ENCODE measurements around the gene SCML1. TPM values are rescaled to one million over a fixed set of nuclear protein-coding genes. Genes with fewer than 3 reads are reported as not detected.
A peak's percentile ranks its signal among the peaks of the same experiment; 100 is the strongest.

Gene SCML1
- 24.9 and 26.4 TPM in 2 replicates for total RNA-seq (2014; rRNA removed; shearing (Covaris generic))

GRCh38 chrX:17736856-17737709, at the start of gene SCML1:
Gene SCML1, plus strand, starts transcription at chrX:17737493. Its CDS starts 6,694 bp downstream, at chrX:17744187.
- DNase-seq (ENCODE audit: low spot score), result peak; percentile 96

GRCh38 chrX:17687648-17688047, 49.6 kb upstream of the SCML1 start:
- no peak for DNase-seq (ENCODE audit: low spot score)

- peak; percentile 80 for DNase-seq (ENCODE audit: low spot score)
Observed at GRCh38 chrX:17689971-17690409, 47.3 kb upstream of the SCML1 start.

- DNase-seq (ENCODE audit: low spot score), result peak; percentile 26
Observed at GRCh38 chrX:17692709-17693346, 44.5 kb upstream of the SCML1 start.

- no peak for DNase-seq (ENCODE audit: low spot score)
Observed at GRCh38 chrX:17697191-17697590, 40.1 kb upstream of the SCML1 start.

- no peak for DNase-seq (ENCODE audit: low spot score)
Observed at GRCh38 chrX:17700976-17701375, 36.3 kb upstream of the SCML1 start.

- DNase-seq (ENCODE audit: low spot score), result peak; percentile 34
Observed at GRCh38 chrX:17703201-17703600, 34.1 kb upstream of the SCML1 start.

- no peak for DNase-seq (ENCODE audit: low spot score)
Observed at GRCh38 chrX:17705211-17705610, 32.1 kb upstream of the SCML1 start.

GRCh38 chrX:17706676-17707075, 30.6 kb upstream of the SCML1 start:
- DNase-seq (ENCODE audit: low spot score), result peak; percentile 23

- no peak for DNase-seq (ENCODE audit: low spot score)
Observed at GRCh38 chrX:17707731-17708130, 29.6 kb upstream of the SCML1 start.

- DNase-seq (ENCODE audit: low spot score), result no peak
Observed at GRCh38 chrX:17710871-17711301, 26.4 kb upstream of the SCML1 start.

GRCh38 chrX:17713288-17713687, 24.0 kb upstream of the SCML1 start:
- DNase-seq (ENCODE audit: low spot score), result no peak

GRCh38 chrX:17718649-17719165, 18.6 kb upstream of the SCML1 start:
- DNase-seq (ENCODE audit: low spot score), result no peak

GRCh38 chrX:17719711-17720110, 17.6 kb upstream of the SCML1 start:
- DNase-seq (ENCODE audit: low spot score), result no peak

GRCh38 chrX:17721715-17722114, 15.6 kb upstream of the SCML1 start:
- DNase-seq (ENCODE audit: low spot score), result no peak

GRCh38 chrX:17725181-17725580, 12.1 kb upstream of the SCML1 start:
- no peak for DNase-seq (ENCODE audit: low spot score)

- DNase-seq (ENCODE audit: low spot score), result no peak
Observed at GRCh38 chrX:17732138-17732783, 5.0 kb upstream of the SCML1 start.

- no peak for DNase-seq (ENCODE audit: low spot score)
Observed at GRCh38 chrX:17735406-17735805, 1.9 kb upstream of the SCML1 start.

GRCh38 chrX:17736478-17736855, 826 bp upstream of the SCML1 start:
- no peak for DNase-seq (ENCODE audit: low spot score)

GRCh38 chrX:17737710-17737985, 355 bp downstream of the SCML1 start:
- DNase-seq (ENCODE audit: low spot score), result no peak

- peak; percentile 46 for DNase-seq (ENCODE audit: low spot score)
Observed at GRCh38 chrX:17737986-17738713, 857 bp downstream of the SCML1 start.

All from A172 (cell line).